ENCODE data around the gene CCL4L2. TPM values are rescaled to one million over a fixed set of nuclear protein-coding genes. Genes with fewer than 3 reads are reported as not detected.
"Not testable (repeated sequence)": the region's sequence is repeated elsewhere in the genome, so short reads cannot be mapped to it uniquely, and the experiment has no call there.

CCL4L2 gene
- total RNA-seq (2014; rRNA removed; shearing (Covaris generic)), result not detected in 2 replicates

GRCh38 chr17:36210439-36211211 lies at the start of gene CCL4L2:
CCL4L2 (plus strand) TSS chr17:36211063.
- not testable (repeated sequence) for DNase-seq (ENCODE audit: low read depth)

GRCh38 chr17:36168836-36169235 lies 42.0 kb upstream of the CCL4L2 start:
- not testable (repeated sequence) for DNase-seq (ENCODE audit: low read depth)

GRCh38 chr17:36176536-36176935 lies 34.3 kb upstream of the CCL4L2 start, which contains the start of gene TBC1D3B:
TBC1D3B (minus strand) TSS chr17:36176636; CDS start chr17:36175050, 1,586 bp downstream.
- not testable (repeated sequence) for DNase-seq (ENCODE audit: low read depth)

GRCh38 chr17:36181446-36182175 lies 29.3 kb upstream of the CCL4L2 start:
- DNase-seq (ENCODE audit: low read depth), result not testable (repeated sequence)

- DNase-seq (ENCODE audit: low read depth), result no peak
Observed at GRCh38 chr17:36182176-36183000, 28.5 kb upstream of the CCL4L2 start.

GRCh38 chr17:36183001-36183971 lies 27.6 kb upstream of the CCL4L2 start:
- DNase-seq (ENCODE audit: low read depth), result peak; percentile 17

GRCh38 chr17:36184023-36184765 lies 26.7 kb upstream of the CCL4L2 start:
- DNase-seq (ENCODE audit: low read depth), result no peak

GRCh38 chr17:36185416-36185815 lies 25.4 kb upstream of the CCL4L2 start:
- no peak for DNase-seq (ENCODE audit: low read depth)

- not testable (repeated sequence) for DNase-seq (ENCODE audit: low read depth)
Observed at GRCh38 chr17:36186810-36187763, 23.8 kb upstream of the CCL4L2 start.

- not testable (repeated sequence) for DNase-seq (ENCODE audit: low read depth)
Observed at GRCh38 chr17:36187943-36188665, 22.8 kb upstream of the CCL4L2 start.

GRCh38 chr17:36188891-36189306 lies 22.0 kb upstream of the CCL4L2 start:
- DNase-seq (ENCODE audit: low read depth), result no peak

GRCh38 chr17:36189993-36190392 lies 20.9 kb upstream of the CCL4L2 start:
- DNase-seq (ENCODE audit: low read depth), result not testable (repeated sequence)

- not testable (repeated sequence) for DNase-seq (ENCODE audit: low read depth)
Observed at GRCh38 chr17:36190549-36191330, 20.1 kb upstream of the CCL4L2 start.

GRCh38 chr17:36193216-36193775 lies 17.6 kb upstream of the CCL4L2 start:
- no peak for DNase-seq (ENCODE audit: low read depth)

- DNase-seq (ENCODE audit: low read depth), result not testable (repeated sequence)
Observed at GRCh38 chr17:36194147-36194831, 16.6 kb upstream of the CCL4L2 start.

GRCh38 chr17:36194832-36195433 lies 15.9 kb upstream of the CCL4L2 start:
- DNase-seq (ENCODE audit: low read depth), result not testable (repeated sequence)

Data from RPMI7951 (cell line).